Lung (tissue), 12 donors: ENCODE measurements around the gene PPM1H. TPM values are rescaled to one million over a fixed set of nuclear protein-coding genes. Genes with fewer than 3 reads are reported as not detected.

Source experiments
- ATAC-seq: fragments of 200-7000 bp; cut with Tn5 transposase; one replicate; pipeline ENCODE4 v1.9.1; 2020; ENCODE audit warnings: moderate number of reproducible peaks; ENCODE audit not compliant: insufficient read depth, low FRiP score
- DNase-seq, 3 donors: peaks; one replicate each; pipeline ENCODE4 v3.0.0-alpha.2; 2013 to 2017
- H3K27ac ChIP-seq, 2 donors: one replicate each; pipeline ENCODE4 v1.5.1; 2013; ENCODE audit warnings: mild to moderate bottlenecking in 2 of 2, moderate library complexity in 2 of 2, control low read depth in 1 of 2, inconsistent platforms in 1 of 2, low read depth in 1 of 2, low read length in 1 of 2
- H3K27me3 ChIP-seq, 3 donors: one replicate each; pipeline ENCODE4 v1.5.1; 2013; ENCODE audit warnings: low read length in 2 of 3; ENCODE audit not compliant: control insufficient read depth in 3 of 3, insufficient read depth in 3 of 3
- H3K36me3 ChIP-seq, 4 donors: one replicate each; pipeline ENCODE4 v1.5.1; 2013; ENCODE audit warnings: low read length in 4 of 4, mild to moderate bottlenecking in 1 of 4, moderate library complexity in 1 of 4; ENCODE audit not compliant: control insufficient read depth in 4 of 4, insufficient read depth in 4 of 4
- H3K4me1 ChIP-seq, 5 donors: one replicate each; pipeline ENCODE4 v1.5.1; 2013; ENCODE audit warnings: low read length in 5 of 5, mild to moderate bottlenecking in 2 of 5, moderate library complexity in 1 of 5; ENCODE audit not compliant: control insufficient read depth in 5 of 5, insufficient read depth in 5 of 5
- H3K4me3 ChIP-seq: one replicate; pipeline ENCODE4 v1.5.1; 2013; ENCODE audit warnings: mild to moderate bottlenecking, control low read depth, moderate library complexity
- H3K9ac ChIP-seq, 2 donors: one replicate each; pipeline ENCODE4 v1.5.1; 2013; ENCODE audit warnings: low read length in 2 of 2, control low read depth in 1 of 2; ENCODE audit not compliant: insufficient read depth in 1 of 2
- H3K9me3 ChIP-seq, 4 donors: one replicate each; pipeline ENCODE4 v1.5.1; 2013; ENCODE audit warnings: low read length in 3 of 4, mild to moderate bottlenecking in 1 of 4, moderate library complexity in 1 of 4; ENCODE audit not compliant: control insufficient read depth in 4 of 4, insufficient read depth in 3 of 4
- WGBS, 2 donors: extraction: QIAGEN DNeasy Blood & Tissue Kit; methylation state at CpG; one replicate each; pipeline ENCODE4 v1.1.7; 2013; 5-methylcytosine and 5-hydroxymethylcytosine counted together
- polyA plus RNA-seq, 2 donors: library from polyadenylated mRNA; stranded (reverse); fragments of 200-250 nt; gene quantifications; one replicate each; pipeline ENCODE4 v1.2.1, GENCODE V29; 2013
- total RNA-seq, 2 donors: library from RNA; depleted of rRNA in 1 of 2; stranded (reverse); fragments of >200 nt in 1 of 2; gene quantifications; one replicate each; pipeline ENCODE4 v1.2.1, GENCODE V29; 2014 to 2021
- TF ChIP-seq, protein P1 (sequence below): IDR thresholded peaks from 2 replicates; pipeline ENCODE4 v1.5.1; 2012; ENCODE audit warnings: mild to moderate bottlenecking; ENCODE audit errors: control extremely low read depth, extremely low read depth
- donor health status: control.
- donor health status: control.
- donor health status: Bipolar disorder and iron deficiency.
- donor health status: healthy.
- donor health status: DM: yes; HTN: yes; CAD: no.

PPM1H gene
- total and polyA plus RNA-seq, 4 donors: 2.0 to 11.2 (median 5.7) TPM

- H3K9ac ChIP-seq: no peak overlapping the region
Measured at GRCh38 chr12:62716037-62716436, 218.9 kb downstream of the PPM1H start.

DNA sequence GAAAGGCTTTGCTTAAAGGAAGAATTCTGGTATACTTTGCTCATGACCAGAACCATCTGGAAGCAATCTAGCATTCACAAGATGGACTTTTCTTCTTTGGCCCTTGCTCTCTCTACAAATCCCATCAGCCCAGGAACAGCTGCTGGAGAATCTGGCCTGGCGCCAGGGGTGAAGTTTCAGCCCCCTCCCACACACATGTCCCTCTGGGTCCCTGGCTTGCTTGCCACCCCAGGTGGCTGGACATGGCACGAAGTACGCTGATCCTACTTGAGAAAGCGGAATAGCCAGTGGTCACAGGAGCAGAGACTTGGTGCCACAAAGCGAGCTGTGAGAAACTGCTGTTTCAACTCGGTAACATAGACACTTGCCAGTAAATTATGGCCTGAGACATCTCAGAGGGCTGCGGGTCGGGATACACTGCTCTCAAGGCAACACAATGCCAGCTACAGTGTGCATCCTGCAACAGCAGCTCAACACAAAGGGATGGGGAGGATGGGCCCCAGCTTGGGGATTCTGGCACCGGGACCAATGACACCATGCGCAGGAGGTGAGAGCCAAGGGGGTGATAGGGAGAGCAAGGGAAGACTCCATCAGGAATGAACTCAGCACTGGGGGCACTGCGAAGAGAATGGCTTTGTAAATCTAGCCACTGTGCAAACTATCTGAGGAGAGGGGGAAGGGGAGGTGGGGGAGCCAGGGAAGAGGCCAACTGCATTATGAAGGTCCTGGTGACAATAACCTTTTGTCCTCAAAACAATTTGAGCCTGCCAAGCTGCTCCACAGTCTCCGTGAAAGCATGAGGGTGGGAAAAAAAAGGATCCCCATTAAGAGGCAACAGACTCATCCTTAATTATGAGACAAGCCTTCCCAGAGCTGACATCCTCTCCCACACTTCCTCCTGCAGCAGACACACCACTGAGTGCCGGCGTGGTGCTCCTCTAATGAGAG is 219.9 kb downstream of the PPM1H start:
- Histone ChIP-seq H3K27me3 (no peaks in the 10 kb centered on the region), H3K9ac (no peak overlapping the region), H3K4me3 (no peak overlapping the region), H3K27ac (no peak overlapping the region), H3K9me3 (no peaks in the 10 kb centered on the region), H3K4me1 (peaks cover 3 to 39% (median 8%) of the 10 kb centered on the region in 5 donors), H3K36me3 (no peaks in the 10 kb centered on the region)
- DNase-seq: peak; percentile 58 to 86 (median 81)
- no peak for ATAC-seq
- TF ChIP-seq, protein P1, sequence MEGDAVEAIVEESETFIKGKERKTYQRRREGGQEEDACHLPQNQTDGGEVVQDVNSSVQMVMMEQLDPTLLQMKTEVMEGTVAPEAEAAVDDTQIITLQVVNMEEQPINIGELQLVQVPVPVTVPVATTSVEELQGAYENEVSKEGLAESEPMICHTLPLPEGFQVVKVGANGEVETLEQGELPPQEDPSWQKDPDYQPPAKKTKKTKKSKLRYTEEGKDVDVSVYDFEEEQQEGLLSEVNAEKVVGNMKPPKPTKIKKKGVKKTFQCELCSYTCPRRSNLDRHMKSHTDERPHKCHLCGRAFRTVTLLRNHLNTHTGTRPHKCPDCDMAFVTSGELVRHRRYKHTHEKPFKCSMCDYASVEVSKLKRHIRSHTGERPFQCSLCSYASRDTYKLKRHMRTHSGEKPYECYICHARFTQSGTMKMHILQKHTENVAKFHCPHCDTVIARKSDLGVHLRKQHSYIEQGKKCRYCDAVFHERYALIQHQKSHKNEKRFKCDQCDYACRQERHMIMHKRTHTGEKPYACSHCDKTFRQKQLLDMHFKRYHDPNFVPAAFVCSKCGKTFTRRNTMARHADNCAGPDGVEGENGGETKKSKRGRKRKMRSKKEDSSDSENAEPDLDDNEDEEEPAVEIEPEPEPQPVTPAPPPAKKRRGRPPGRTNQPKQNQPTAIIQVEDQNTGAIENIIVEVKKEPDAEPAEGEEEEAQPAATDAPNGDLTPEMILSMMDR: no peak
- WGBS, 2 donors: 83 to 84% methylated on average over 14 of the region's 14 CpGs

More at GRCh38 chr12:62716037-62716436, 218.9 kb downstream of the PPM1H start:
- Histone ChIP-seq H3K27ac (no peak overlapping the region), H3K9me3 (no peaks in the 10 kb centered on the region), H3K36me3 (no peaks in the 10 kb centered on the region), H3K4me3 (no peak overlapping the region), H3K27me3 (no peaks in the 10 kb centered on the region), H3K4me1 (peaks cover 3 to 46% (median 12%) of the 10 kb centered on the region in 5 donors)
- ATAC-seq (no peak), DNase-seq (no peak)
- 96% methylated on average over 3 of the region's 3 CpGs for WGBS, 2 donors
- TF ChIP-seq, protein P1: no peak

GRCh38 chr12:62714181-62714773 is 220.7 kb downstream of the PPM1H start:
- TF ChIP-seq, protein P1: no peak
- WGBS, 2 donors: 87 to 95% methylated on average over 8 of the region's 8 CpGs

More at GRCh38 chr12:62714181-62714773, 220.7 kb downstream of the PPM1H start:
- DNase-seq: no peak
- H3K36me3 ChIP-seq: no peaks in the 10 kb centered on the region
- no peak for ATAC-seq
- H3K4me3 ChIP-seq: no peak overlapping the region
- H3K27ac ChIP-seq: no peak overlapping the region
- no peaks in the 10 kb centered on the region for H3K9me3 ChIP-seq
- H3K27me3 ChIP-seq: no peaks in the 10 kb centered on the region
- no peak overlapping the region for H3K9ac ChIP-seq
- peaks cover 3 to 40% (median 8%) of the 10 kb centered on the region in 5 donors for H3K4me1 ChIP-seq
